Fibroblast of lung (primary cell): ENCODE data around the gene TCF12. TPM values are rescaled to one million over a fixed set of nuclear protein-coding genes. Genes with fewer than 3 reads are reported as not detected.

ENCODE experiments used
- DNase-seq, 2 donors: peaks; one replicate each; pipeline versions ENCODE4 v3.0.0 to v3.0.0-alpha.2; 2010; ENCODE audit warnings: low read depth in 2 of 2
- H2AFZ ChIP-seq: 2 replicates; pipeline ENCODE4 v1.5.1; 2012; ENCODE audit warnings: low read length, control low read depth, inconsistent platforms
- H3K27ac ChIP-seq: 2 replicates; pipeline ENCODE4 v1.5.1; 2011; ENCODE audit warnings: low read length, control low read depth; ENCODE audit not compliant: insufficient read depth
- H3K27me3 ChIP-seq: 2 replicates; pipeline ENCODE4 v1.5.1; 2011; ENCODE audit warnings: mild to moderate bottlenecking, low read length; ENCODE audit not compliant: control insufficient read depth, insufficient read depth
- H3K36me3 ChIP-seq: 2 replicates; pipeline ENCODE4 v1.5.1; 2011; ENCODE audit warnings: low read length; ENCODE audit not compliant: control insufficient read depth, insufficient read depth
- H3K4me1 ChIP-seq: 2 replicates; pipeline ENCODE4 v1.5.1; 2011; ENCODE audit warnings: low read length; ENCODE audit not compliant: control insufficient read depth, insufficient read depth; ENCODE audit errors: extremely low read depth
- H3K4me2 ChIP-seq: 2 replicates; pipeline ENCODE4 v1.5.1; 2011; ENCODE audit warnings: low read length, control low read depth; ENCODE audit not compliant: insufficient read depth; ENCODE audit errors: extremely low read depth
- H3K4me3 ChIP-seq, 4 experiments: fragments of 200-600 bp in 1 of 4; sonication (generic) in 1 of 4; replicated peaks in 1 of 4; 2 replicates each; pipeline ENCODE4 v1.5.1; 2011 to 2016; ENCODE audit warnings: low read length in 4 of 4, low read depth in 3 of 4, mild to moderate bottlenecking in 3 of 4, control low read depth in 2 of 4, inconsistent platforms in 1 of 4, mixed read lengths in 1 of 4; ENCODE audit not compliant: insufficient read depth in 1 of 4; ENCODE audit errors: control extremely low read depth in 1 of 4
- H3K79me2 ChIP-seq: 2 replicates; pipeline ENCODE4 v1.5.1; 2012; ENCODE audit warnings: mild to moderate bottlenecking, low read length, inconsistent platforms; ENCODE audit not compliant: control insufficient read depth, insufficient read depth
- H3K9ac ChIP-seq: 2 replicates; pipeline ENCODE4 v1.5.1; 2011; ENCODE audit warnings: mild to moderate bottlenecking, low read length, control low read depth; ENCODE audit not compliant: insufficient read depth
- H3K9me3 ChIP-seq: 2 replicates; pipeline ENCODE4 v1.5.1; 2012; ENCODE audit warnings: low read depth, low read length; ENCODE audit not compliant: control insufficient read depth, insufficient read depth
- H4K20me1 ChIP-seq: 2 replicates; pipeline ENCODE4 v1.5.1; 2011; ENCODE audit warnings: low read length; ENCODE audit not compliant: control insufficient read depth, insufficient read depth; ENCODE audit errors: extremely low read depth
- CTCF ChIP-seq, 2 donors: IDR thresholded peaks in 1 of 2; conservative IDR thresholded peaks in 1 of 2; 1 replicate in 1 of 2; 2 replicates in 1 of 2; pipeline ENCODE4 v1.5.1; 2011 to 2012; ENCODE audit warnings: low read length in 2 of 2, control low read depth in 1 of 2, inconsistent platforms in 1 of 2, low read depth in 1 of 2, mild to moderate bottlenecking in 1 of 2
- EZH2 ChIP-seq: IDR thresholded peaks from 2 replicates; pipeline ENCODE4 v1.5.1; 2012; ENCODE audit warnings: low read length, control low read depth, mild to moderate bottlenecking; ENCODE audit errors: missing control alignments
- polyA plus RNA-seq, 2 donors: library from polyadenylated mRNA; depleted of rRNA in 1 of 2; stranded (reverse) in 1 of 2; unstranded in 1 of 2; fragments of >200 nt; gene quantifications; 2 replicates each; pipeline ENCODE4 v1.2.1, GENCODE V29; 2011 to 2012; ENCODE audit warnings: missing spikeins in 1 of 2
- total RNA-seq: library from RNA; depleted of rRNA; stranded (reverse); fragments of >200 nt; gene quantifications from 2 replicates; pipeline ENCODE4 v1.2.1, GENCODE V29; 2014

The TCF12 gene
- total and polyA plus RNA-seq, 2 donors (not counting 1 experiment from before 2014, with no cell fraction given) = 105 to 232 TPM

DNA sequence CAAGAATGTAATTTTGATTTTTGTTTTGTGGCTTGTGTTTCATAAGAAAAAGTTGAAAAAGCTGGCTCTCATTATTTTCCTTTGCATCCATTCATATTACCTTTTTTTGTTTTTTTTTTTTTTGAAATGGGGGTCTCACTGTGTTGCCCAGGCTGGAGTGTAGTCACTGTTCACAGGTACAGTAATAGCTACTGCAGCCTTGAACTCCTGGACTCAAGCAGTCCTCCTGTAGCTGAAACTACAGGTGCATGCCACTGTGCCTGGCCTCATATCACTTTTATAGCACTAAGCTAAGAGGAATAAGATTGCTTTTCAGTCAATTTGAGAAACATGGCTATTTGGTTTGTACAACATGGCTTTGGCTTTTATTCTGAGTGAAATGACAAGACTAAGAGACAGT, 49.8 kb downstream of the TCF12 start:
- Histone ChIP-seq H3K4me1 (no peaks in the 10 kb centered on the region), H3K4me2 (no peak overlapping the region), H3K79me2 (peaks cover 51% of the 10 kb centered on the region), H3K27me3 (no peaks in the 10 kb centered on the region), H3K9me3 (no peaks in the 10 kb centered on the region), H3K4me3 (no peak overlapping the region), H4K20me1 (no peaks in the 10 kb centered on the region), H2AFZ (no peak overlapping the region), H3K36me3 (no peaks in the 10 kb centered on the region), H3K27ac (no peak overlapping the region), H3K9ac (no peak overlapping the region)
- no peak for TF ChIP-seq EZH2
- no peak for TF ChIP-seq CTCF (conservative IDR thresholded peaks at IDR 0.05 in 1 of 2, IDR thresholded peaks at IDR 0.05 in 1 of 2; ENCODE audit: low read depth in 1 of 2, low read length in 2 of 2)
- DNase-seq = no peak

- Histone ChIP-seq H3K27me3 (no peaks in the 10 kb centered on the region), H4K20me1 (no peaks in the 10 kb centered on the region), H2AFZ (no peak overlapping the region), H3K9me3 (no peaks in the 10 kb centered on the region), H3K36me3 (no peaks in the 10 kb centered on the region), H3K9ac (no peak overlapping the region), H3K4me1 (no peaks in the 10 kb centered on the region), H3K4me2 (no peak overlapping the region), H3K27ac (no peak overlapping the region), H3K4me3 (no peak overlapping the region), H3K79me2 (peaks cover 50% of the 10 kb centered on the region)
- no peak for DNase-seq
- TF ChIP-seq CTCF (conservative IDR thresholded peaks at IDR 0.05 in 1 of 2, IDR thresholded peaks at IDR 0.05 in 1 of 2; ENCODE audit: low read depth in 1 of 2, low read length in 2 of 2) (no peak), EZH2 (no peak)
These were observed 50.4 kb downstream of the TCF12 start for GRCh38 chr15:56968821-56969220.

GRCh38 chr15:56969265-56969895, 50.9 kb downstream of the TCF12 start:
- H2AFZ ChIP-seq = no peak overlapping the region
- no peaks in the 10 kb centered on the region for H3K9me3 ChIP-seq
- H3K79me2 ChIP-seq = peaks cover 52% of the 10 kb centered on the region
- H3K27me3 ChIP-seq = no peaks in the 10 kb centered on the region
- peaks cover 1% of the 10 kb centered on the region for H4K20me1 ChIP-seq
- H3K36me3 ChIP-seq = no peaks in the 10 kb centered on the region
- no peaks in the 10 kb centered on the region for H3K4me1 ChIP-seq
- TF ChIP-seq EZH2 = no peak
- no peak for TF ChIP-seq CTCF (conservative IDR thresholded peaks at IDR 0.05 in 1 of 2, IDR thresholded peaks at IDR 0.05 in 1 of 2; ENCODE audit: low read depth in 1 of 2, low read length in 2 of 2)
- H3K4me2 ChIP-seq = no peak overlapping the region
- no peak for DNase-seq
- no peak overlapping the region for H3K4me3 ChIP-seq
- no peak overlapping the region for H3K9ac ChIP-seq
- H3K27ac ChIP-seq = no peak overlapping the region
